ENCODE data around the gene IKBKE.

The IKBKE gene

GRCh38 chr1:206496131-206496793 is 26.0 kb downstream of the IKBKE start:
- no peak for DNase-seq (ENCODE audit: low read depth)

- DNase-seq (ENCODE audit: low read depth), result no peak
These were observed 27.1 kb downstream of the IKBKE start for GRCh38 chr1:206497363-206497762.

- no peak for DNase-seq (ENCODE audit: low read depth)
These were observed 27.5 kb downstream of the IKBKE start for GRCh38 chr1:206497774-206498173.

- DNase-seq (ENCODE audit: low read depth), result no peak
These were observed 28.4 kb downstream of the IKBKE start for GRCh38 chr1:206498685-206499084.

GRCh38 chr1:206500046-206500445 is 29.8 kb downstream of the IKBKE start:
- no peak for DNase-seq (ENCODE audit: low read depth)

- no peak for DNase-seq (ENCODE audit: low read depth)
These were observed 31.6 kb downstream of the IKBKE start for GRCh38 chr1:206501881-206502280.

- no peak for DNase-seq (ENCODE audit: low read depth)
These were observed 32.1 kb downstream of the IKBKE start for GRCh38 chr1:206502403-206502802.

- peak; percentile 35 for DNase-seq (ENCODE audit: low read depth)
These were observed 32.5 kb downstream of the IKBKE start for GRCh38 chr1:206502812-206503211.

GRCh38 chr1:206503591-206504362 is 33.5 kb downstream of the IKBKE start:
- DNase-seq (ENCODE audit: low read depth), result peak; percentile 98

- DNase-seq (ENCODE audit: low read depth), result no peak
These were observed 34.1 kb downstream of the IKBKE start for GRCh38 chr1:206504363-206504713.

- peak; percentile 58 for DNase-seq (ENCODE audit: low read depth)
These were observed 35.6 kb downstream of the IKBKE start for GRCh38 chr1:206505702-206506355.

GRCh38 chr1:206506405-206507283 is 36.4 kb downstream of the IKBKE start:
- DNase-seq (ENCODE audit: low read depth), result peak; percentile 9

- DNase-seq (ENCODE audit: low read depth), result peak; percentile 81
These were observed 37.2 kb downstream of the IKBKE start, which contains the start of gene RASSF5 for GRCh38 chr1:206507284-206508129. Gene RASSF5, plus strand, starts transcription at chr1:206507531. Its CDS starts 72 bp downstream, at chr1:206507603.

GRCh38 chr1:206508130-206508889 is 38.0 kb downstream of the IKBKE start:
- no peak for DNase-seq (ENCODE audit: low read depth)

GRCh38 chr1:206508956-206509355 is 38.7 kb downstream of the IKBKE start:
- peak; percentile 62 for DNase-seq (ENCODE audit: low read depth)

- DNase-seq (ENCODE audit: low read depth), result no peak
These were observed 39.5 kb downstream of the IKBKE start for GRCh38 chr1:206509612-206510257.

GRCh38 chr1:206510371-206510770 is 40.1 kb downstream of the IKBKE start:
- DNase-seq (ENCODE audit: low read depth), result no peak

- no peak for DNase-seq (ENCODE audit: low read depth)
These were observed 41.2 kb downstream of the IKBKE start for GRCh38 chr1:206511362-206512057.
